Mesendoderm (in vitro differentiated cells): Measurements from ENCODE around the gene COL5A2.

ENCODE experiments used
- DNase-seq: peaks from one replicate; pipeline ENCODE4 v3.0.0; 2013
- H2AK5ac ChIP-seq: 2 replicates; pipeline ENCODE4 v1.6.1; 2013; ENCODE audit warnings: low read length, inconsistent platforms
- H2BK120ac ChIP-seq: 2 replicates; pipeline ENCODE4 v1.6.1; 2013; ENCODE audit warnings: low read depth, mild to moderate bottlenecking, low read length, moderate library complexity, mixed read lengths
- H2BK15ac ChIP-seq: replicated peaks from 2 replicates; pipeline ENCODE4 v1.6.1; 2013; ENCODE audit warnings: low read depth, mild to moderate bottlenecking, moderate library complexity
- H2BK5ac ChIP-seq: 2 replicates; pipeline ENCODE4 v1.6.1; 2013; ENCODE audit warnings: low read length, inconsistent platforms
- H3K18ac ChIP-seq: 2 replicates; pipeline ENCODE4 v1.6.1; 2013; ENCODE audit warnings: mild to moderate bottlenecking, low read length, mixed read lengths
- H3K23ac ChIP-seq: one replicate; pipeline ENCODE4 v1.6.1; 2013; ENCODE audit warnings: low read length
- H3K27ac ChIP-seq: 2 replicates; pipeline ENCODE4 v1.5.1; 2013; ENCODE audit warnings: low read depth, mild to moderate bottlenecking, inconsistent platforms, low read length, moderate library complexity
- H3K27me3 ChIP-seq: 2 replicates; pipeline ENCODE4 v1.6.1; 2013; ENCODE audit warnings: low read length, control low read depth, mild to moderate bottlenecking, inconsistent platforms; ENCODE audit not compliant: insufficient read depth, poor library complexity
- H3K36me3 ChIP-seq: 2 replicates; pipeline ENCODE4 v1.6.1; 2013; ENCODE audit warnings: low read length, inconsistent platforms; ENCODE audit not compliant: control insufficient read depth, insufficient read depth
- H3K4ac ChIP-seq: one replicate; pipeline ENCODE4 v1.6.1; 2013; ENCODE audit warnings: low read depth, mild to moderate bottlenecking, low read length, moderate library complexity
- H3K4me1 ChIP-seq: 2 replicates; pipeline ENCODE4 v1.6.1; 2013; ENCODE audit warnings: low read depth, low read length, inconsistent platforms; ENCODE audit not compliant: control insufficient read depth
- H3K4me2 ChIP-seq: 2 replicates; pipeline ENCODE4 v1.6.1; 2013; ENCODE audit warnings: low read length
- H3K4me3 ChIP-seq: 2 replicates; pipeline ENCODE4 v1.5.1; 2013; ENCODE audit warnings: mild to moderate bottlenecking, low read length
- H3K56ac ChIP-seq: one replicate; pipeline ENCODE4 v1.6.1; 2013; ENCODE audit warnings: low read length
- H3K79me1 ChIP-seq: 2 replicates; pipeline ENCODE4 v1.6.1; 2013; ENCODE audit warnings: low read length, inconsistent platforms
- H3K79me2 ChIP-seq: 2 replicates; pipeline ENCODE4 v1.6.1; 2013; ENCODE audit warnings: mild to moderate bottlenecking, low read length; ENCODE audit not compliant: control insufficient read depth, insufficient read depth
- H3K9ac ChIP-seq: 2 replicates; pipeline ENCODE4 v1.6.1; 2013; ENCODE audit warnings: low read length, inconsistent platforms
- H4K5ac ChIP-seq: one replicate; pipeline ENCODE4 v1.6.1; 2013; ENCODE audit warnings: low read length
- H4K8ac ChIP-seq: one replicate; pipeline ENCODE4 v1.6.1; 2013; ENCODE audit warnings: low read depth, mild to moderate bottlenecking, control low read depth, low read length, moderate library complexity
- WGBS: extraction: QIAGEN DNeasy Blood & Tissue Kit; methylation state at CpG from one replicate; pipeline ENCODE4 v1.1.7; 2013; ENCODE audit warnings: low lambda C conversion rate, missing lambda C conversion rate; ENCODE audit not compliant: insufficient coverage; ENCODE audit errors: extremely low coverage; 5-methylcytosine and 5-hydroxymethylcytosine counted together

The COL5A2 gene

GRCh38 chr2:189162566-189162965 lies 17.0 kb downstream of the COL5A2 start:
- H3K4me3 ChIP-seq, result no peak overlapping the region
- no peak for DNase-seq
- H4K5ac ChIP-seq, result no peak overlapping the region
- H3K4me2 ChIP-seq, result no peak overlapping the region
- no peak overlapping the region for H2AK5ac ChIP-seq
- H2BK5ac ChIP-seq, result no peak overlapping the region
- no peak overlapping the region for H3K27ac ChIP-seq
- peaks cover 1% of the 10 kb centered on the region for H3K4me1 ChIP-seq
- H3K56ac ChIP-seq, result no peak overlapping the region
- H3K18ac ChIP-seq, result no peak overlapping the region
- H3K36me3 ChIP-seq, result no peaks in the 10 kb centered on the region
- no peak overlapping the region for H4K8ac ChIP-seq
- no peak overlapping the region for H3K4ac ChIP-seq
- H3K23ac ChIP-seq, result no peak overlapping the region
- H3K27me3 ChIP-seq, result no peaks in the 10 kb centered on the region
- H2BK120ac ChIP-seq, result no peak overlapping the region
- peak overlapping the region; percentile 57 for H2BK15ac ChIP-seq
- no peak overlapping the region for H3K9ac ChIP-seq
- H3K79me1 ChIP-seq, result no peaks in the 10 kb centered on the region
- peaks cover 40% of the 10 kb centered on the region for H3K79me2 ChIP-seq

- no peak overlapping the region for H4K5ac ChIP-seq
- no peak overlapping the region for H4K8ac ChIP-seq
- H3K4ac ChIP-seq, result no peak overlapping the region
- no peak overlapping the region for H3K4me3 ChIP-seq
- H2AK5ac ChIP-seq, result no peak overlapping the region
- H3K23ac ChIP-seq, result no peak overlapping the region
- no CpG with 5 or more reads among the region's 3 CpGs for WGBS
- no peaks in the 10 kb centered on the region for H3K79me1 ChIP-seq
- H3K79me2 ChIP-seq, result peaks cover 38% of the 10 kb centered on the region
- H3K36me3 ChIP-seq, result no peaks in the 10 kb centered on the region
- H3K56ac ChIP-seq, result no peak overlapping the region
- H2BK120ac ChIP-seq, result no peak overlapping the region
- no peak overlapping the region for H3K18ac ChIP-seq
- no peak overlapping the region for H3K27ac ChIP-seq
- H3K4me2 ChIP-seq, result no peak overlapping the region
- H3K27me3 ChIP-seq, result no peaks in the 10 kb centered on the region
- peaks cover 1% of the 10 kb centered on the region for H3K4me1 ChIP-seq
- no peak overlapping the region for H2BK15ac ChIP-seq
- no peak overlapping the region for H2BK5ac ChIP-seq
- DNase-seq, result no peak
- H3K9ac ChIP-seq, result no peak overlapping the region
These were observed 17.7 kb downstream of the COL5A2 start for GRCh38 chr2:189161894-189162293.

DNA sequence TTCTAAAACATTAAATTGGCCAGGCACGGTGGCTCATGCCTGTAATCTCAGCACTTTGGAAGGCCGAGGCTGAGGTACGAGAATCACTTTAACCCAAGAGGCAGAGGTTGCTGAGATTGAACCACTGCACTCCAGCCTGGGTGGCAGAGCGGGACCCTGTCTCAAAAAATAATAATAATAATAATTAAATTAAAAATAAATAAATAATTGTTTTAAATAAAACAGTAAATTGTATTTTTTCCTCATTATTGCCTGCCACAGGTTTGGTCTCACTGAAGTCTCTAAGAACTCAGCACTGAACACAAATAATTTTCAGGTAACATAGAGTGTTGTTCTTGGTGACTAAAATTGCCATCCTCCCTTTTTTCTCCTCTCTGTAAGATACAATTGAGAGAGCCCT lies 19.8 kb downstream of the COL5A2 start:
- no peaks in the 10 kb centered on the region for H3K79me1 ChIP-seq
- DNase-seq, result no peak
- peaks cover 24% of the 10 kb centered on the region for H3K79me2 ChIP-seq
- no peaks in the 10 kb centered on the region for H3K36me3 ChIP-seq
- no peak overlapping the region for H2BK5ac ChIP-seq
- no peak overlapping the region for H3K27ac ChIP-seq
- no peaks in the 10 kb centered on the region for H3K27me3 ChIP-seq
- no peak overlapping the region for H3K18ac ChIP-seq
- no CpG with 5 or more reads among the region's 4 CpGs for WGBS
- H2BK120ac ChIP-seq, result no peak overlapping the region
- no peak overlapping the region for H2AK5ac ChIP-seq
- no peak overlapping the region for H2BK15ac ChIP-seq
- H3K9ac ChIP-seq, result no peak overlapping the region
- H3K4me1 ChIP-seq, result no peaks in the 10 kb centered on the region
- no peak overlapping the region for H3K4me3 ChIP-seq
- no peak overlapping the region for H3K4ac ChIP-seq
- H3K23ac ChIP-seq, result no peak overlapping the region
- H3K56ac ChIP-seq, result no peak overlapping the region
- no peak overlapping the region for H3K4me2 ChIP-seq
- H4K5ac ChIP-seq, result no peak overlapping the region
- no peak overlapping the region for H4K8ac ChIP-seq

GRCh38 chr2:189159273-189159672 lies 20.3 kb downstream of the COL5A2 start:
- WGBS, result no CpG with 5 or more reads among the region's 2 CpGs
- no peak overlapping the region for H2BK5ac ChIP-seq
- no peak overlapping the region for H3K4me3 ChIP-seq
- H3K36me3 ChIP-seq, result no peaks in the 10 kb centered on the region
- H3K4me2 ChIP-seq, result no peak overlapping the region
- H3K4ac ChIP-seq, result no peak overlapping the region
- H3K79me2 ChIP-seq, result peaks cover 24% of the 10 kb centered on the region
- H3K56ac ChIP-seq, result no peak overlapping the region
- no peak overlapping the region for H3K18ac ChIP-seq
- H3K4me1 ChIP-seq, result no peaks in the 10 kb centered on the region
- H3K27me3 ChIP-seq, result no peaks in the 10 kb centered on the region
- H3K79me1 ChIP-seq, result peaks cover under 1% of the 10 kb centered on the region
- no peak overlapping the region for H3K27ac ChIP-seq
- H2BK15ac ChIP-seq, result no peak overlapping the region
- H3K9ac ChIP-seq, result no peak overlapping the region
- no peak overlapping the region for H4K5ac ChIP-seq
- no peak overlapping the region for H4K8ac ChIP-seq
- H2BK120ac ChIP-seq, result no peak overlapping the region
- no peak overlapping the region for H3K23ac ChIP-seq
- H2AK5ac ChIP-seq, result no peak overlapping the region
- no peak for DNase-seq

DNA sequence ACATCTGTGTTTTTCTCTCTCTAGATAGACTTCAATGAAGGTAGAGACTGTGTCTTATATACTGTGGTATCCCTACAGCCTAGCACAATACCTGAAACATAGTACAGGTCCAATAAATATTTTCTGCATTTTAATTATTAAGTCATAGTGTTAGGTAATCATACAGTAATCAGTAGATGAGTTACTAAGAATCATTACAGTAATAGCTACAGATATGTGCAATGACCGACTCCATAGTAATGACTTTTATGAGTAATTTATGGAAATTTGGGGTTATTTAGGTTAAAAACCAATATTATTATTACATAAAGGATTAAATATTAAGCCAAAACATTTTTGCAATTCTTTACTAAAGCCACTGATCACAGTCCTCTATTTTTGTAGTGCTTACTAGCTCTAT lies 21.6 kb downstream of the COL5A2 start:
- Histone ChIP-seq H3K4me3 (no peak overlapping the region), H2BK5ac (no peak overlapping the region), H2BK120ac (no peak overlapping the region), H3K23ac (no peak overlapping the region), H3K9ac (no peak overlapping the region), H3K18ac (no peak overlapping the region), H3K4ac (no peak overlapping the region), H3K4me1 (peaks cover 3% of the 10 kb centered on the region), H3K79me1 (peaks cover 5% of the 10 kb centered on the region), H3K79me2 (peaks cover 24% of the 10 kb centered on the region), H4K8ac (no peak overlapping the region), H3K4me2 (no peak overlapping the region), H3K56ac (no peak overlapping the region), H3K27me3 (no peaks in the 10 kb centered on the region), H3K36me3 (no peaks in the 10 kb centered on the region), H3K27ac (no peak overlapping the region), H2BK15ac (no peak overlapping the region), H2AK5ac (no peak overlapping the region), H4K5ac (no peak overlapping the region)
- WGBS, result no CpG with 5 or more reads among the region's 1 CpG
- no peak for DNase-seq

GRCh38 chr2:189157456-189157855 lies 22.1 kb downstream of the COL5A2 start:
- no peak overlapping the region for H2BK15ac ChIP-seq
- H2AK5ac ChIP-seq, result no peak overlapping the region
- DNase-seq, result no peak
- no peak overlapping the region for H3K18ac ChIP-seq
- H3K23ac ChIP-seq, result no peak overlapping the region
- H4K8ac ChIP-seq, result no peak overlapping the region
- H3K9ac ChIP-seq, result no peak overlapping the region
- H2BK5ac ChIP-seq, result no peak overlapping the region
- no peak overlapping the region for H3K4me2 ChIP-seq
- no peak overlapping the region for H2BK120ac ChIP-seq
- H3K79me2 ChIP-seq, result peaks cover 27% of the 10 kb centered on the region
- H3K4ac ChIP-seq, result no peak overlapping the region
- H3K27ac ChIP-seq, result no peak overlapping the region
- H3K36me3 ChIP-seq, result no peaks in the 10 kb centered on the region
- H3K56ac ChIP-seq, result no peak overlapping the region
- H3K4me1 ChIP-seq, result peaks cover 3% of the 10 kb centered on the region
- H3K79me1 ChIP-seq, result peaks cover 5% of the 10 kb centered on the region
- no peak overlapping the region for H3K4me3 ChIP-seq
- H3K27me3 ChIP-seq, result no peaks in the 10 kb centered on the region
- H4K5ac ChIP-seq, result no peak overlapping the region
